NCI-H774 (cell line): ENCODE measurements around the gene CRHR2.
"Not testable (repeated sequence)": the region's sequence is repeated elsewhere in the genome, so short reads cannot be mapped to it uniquely, and the experiment has no call there.

Source experiments
- DNase-seq: peaks from one replicate; lab custom pipeline; 2025; lab: John Stamatoyannopoulos, UW

CRHR2 gene

DNA sequence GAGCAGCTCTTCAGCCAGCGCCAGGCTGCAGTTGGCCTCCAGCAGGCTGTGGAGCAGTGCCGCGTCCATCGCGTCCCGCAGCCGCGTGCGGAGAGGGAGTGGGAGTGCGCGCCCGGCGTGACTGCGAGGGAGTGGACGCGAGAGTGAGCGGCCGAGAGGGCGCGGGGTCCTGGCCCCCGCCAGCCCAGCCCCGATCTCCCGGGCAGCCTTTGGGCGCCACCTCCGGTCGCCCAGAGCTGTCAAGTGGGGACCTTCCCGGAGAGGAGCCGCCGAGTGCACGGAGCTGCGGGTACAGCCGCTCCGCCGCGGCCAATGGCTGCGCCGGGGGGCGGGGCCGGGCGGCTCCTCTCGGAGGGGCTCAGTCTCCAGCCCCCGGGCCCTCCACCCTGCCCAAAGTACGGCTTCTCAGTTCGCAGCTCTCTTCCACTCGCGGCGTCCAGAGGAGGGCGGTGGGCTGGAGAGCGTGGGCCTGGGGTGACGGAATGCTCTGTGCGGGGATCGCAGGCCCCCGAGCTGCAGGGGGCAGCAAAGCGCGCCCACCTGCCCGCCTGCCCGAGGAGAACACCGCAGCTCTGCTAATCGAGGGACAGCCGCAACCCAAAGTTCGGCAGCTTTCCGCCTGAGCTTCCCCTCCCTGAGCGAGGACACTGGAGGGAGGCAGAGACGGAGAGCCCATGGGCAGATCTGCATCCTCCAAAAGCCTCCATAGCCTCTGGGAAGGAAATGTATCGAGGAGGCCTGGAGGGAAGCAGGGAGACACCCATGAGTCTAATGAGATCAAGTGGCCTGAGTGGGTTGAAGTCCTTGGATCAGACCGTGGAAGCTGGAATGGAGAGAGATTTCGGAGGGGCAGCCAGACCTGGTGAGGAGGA is at the start of gene CRHR2:
Gene CRHR2 (minus strand): TSS at position 245 of the 872 bp plus-strand sequence. CDS start 176 bp downstream, at position 69.
- no peak for DNase-seq

DNA sequence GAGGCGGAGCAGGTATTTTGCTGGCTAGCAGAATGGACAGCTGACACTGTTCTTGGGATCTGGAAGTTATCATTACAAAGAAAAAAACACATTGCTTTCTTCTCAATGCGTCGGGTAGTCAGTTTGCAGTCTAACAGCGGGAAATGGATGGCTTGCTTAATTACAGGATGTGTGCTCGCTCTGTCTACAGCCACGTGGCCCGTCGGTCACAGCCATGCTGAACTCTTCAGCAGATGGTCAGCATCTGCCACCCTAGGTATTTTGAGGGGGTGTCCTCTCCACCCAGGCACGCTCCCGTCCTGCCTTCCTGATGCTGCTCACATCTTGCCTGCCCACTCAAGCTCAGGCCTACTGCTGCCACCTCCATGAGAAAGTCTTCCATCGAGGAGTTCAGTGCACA is 49.3 kb upstream of the CRHR2 start:
- DNase-seq: no peak

DNA sequence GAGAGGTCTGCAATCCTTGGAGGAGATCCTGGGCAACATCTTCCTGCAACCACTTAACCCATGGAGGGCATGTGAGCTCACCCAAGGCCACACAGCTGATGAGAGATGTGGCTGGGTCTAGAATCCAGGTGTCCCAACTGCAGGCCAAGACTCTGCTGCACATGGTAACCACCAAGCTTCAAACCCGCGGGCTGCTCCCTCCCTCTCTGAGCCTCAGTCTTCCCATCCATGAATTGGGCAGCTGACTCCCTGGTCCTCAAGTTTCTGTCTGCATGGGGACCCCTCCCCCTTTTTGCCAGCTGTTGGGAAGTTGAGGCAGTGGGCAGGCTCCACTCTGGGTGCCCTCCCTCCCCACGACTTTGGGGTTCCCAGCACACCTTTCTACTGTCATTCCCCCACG is 48.7 kb upstream of the CRHR2 start:
- no peak for DNase-seq

DNA sequence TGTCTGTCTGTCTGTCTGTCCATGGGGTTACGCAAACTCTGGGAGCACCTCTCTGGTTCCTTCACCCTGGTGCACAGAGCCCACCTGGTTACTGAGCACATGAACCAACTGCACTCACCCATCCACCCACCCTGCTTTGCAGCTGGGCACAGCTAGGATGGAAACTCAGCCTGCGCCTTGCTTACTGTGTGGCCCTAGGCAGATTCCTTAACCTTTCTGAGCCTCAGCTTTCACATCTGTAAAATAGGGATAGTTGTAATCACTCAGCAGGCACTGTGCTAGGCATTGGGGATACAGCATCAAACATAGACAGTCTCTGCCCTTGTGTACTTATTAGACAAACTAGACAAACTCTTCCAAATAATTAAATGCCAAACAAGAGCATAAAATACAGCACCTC is 47.8 kb upstream of the CRHR2 start:
- DNase-seq: no peak

DNA sequence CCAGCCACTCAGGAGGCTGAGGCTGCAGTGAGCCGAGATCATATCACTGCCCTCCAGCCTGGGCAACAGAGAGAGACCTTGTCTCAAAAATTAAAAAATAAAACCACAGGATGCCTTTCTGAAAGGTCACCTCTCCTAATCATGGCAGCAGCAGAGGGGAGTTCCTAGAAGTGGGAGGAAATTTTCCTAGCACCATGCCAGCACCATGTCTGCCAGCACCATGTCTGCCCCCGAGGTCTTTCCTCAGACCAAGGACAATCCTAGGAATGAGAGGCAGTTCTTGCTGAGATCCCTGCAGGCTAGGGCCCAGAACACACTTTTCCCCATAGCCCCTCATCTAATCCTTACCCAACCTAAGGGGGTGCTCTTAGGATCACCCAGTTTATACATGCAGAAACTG is 47.4 kb upstream of the CRHR2 start:
- DNase-seq: no peak

DNA sequence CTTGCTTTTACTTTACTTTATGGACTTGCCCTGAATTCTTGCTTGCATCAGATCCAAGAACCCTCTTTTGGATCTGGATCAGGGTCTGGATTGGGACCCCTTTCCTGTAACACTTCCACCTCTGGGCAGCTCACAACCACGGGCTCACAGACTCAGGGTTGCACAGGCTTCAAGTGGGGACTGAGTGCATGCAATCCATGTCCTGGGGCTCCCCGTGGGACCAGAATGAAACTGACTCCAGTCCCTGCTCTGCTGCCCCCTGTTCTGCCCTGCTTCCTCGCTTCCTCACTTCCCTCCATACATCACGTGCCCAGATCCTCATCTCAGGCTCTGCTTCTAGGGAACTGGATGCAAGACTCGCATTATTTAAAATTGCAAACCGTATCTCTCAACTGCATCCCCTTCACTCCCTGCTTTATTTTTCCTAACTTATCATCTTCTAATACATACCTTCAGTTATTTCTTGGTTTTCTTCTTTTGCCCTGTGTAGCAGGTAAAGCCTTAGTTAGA is 46.4 kb upstream of the CRHR2 start:
- no peak for DNase-seq

DNA sequence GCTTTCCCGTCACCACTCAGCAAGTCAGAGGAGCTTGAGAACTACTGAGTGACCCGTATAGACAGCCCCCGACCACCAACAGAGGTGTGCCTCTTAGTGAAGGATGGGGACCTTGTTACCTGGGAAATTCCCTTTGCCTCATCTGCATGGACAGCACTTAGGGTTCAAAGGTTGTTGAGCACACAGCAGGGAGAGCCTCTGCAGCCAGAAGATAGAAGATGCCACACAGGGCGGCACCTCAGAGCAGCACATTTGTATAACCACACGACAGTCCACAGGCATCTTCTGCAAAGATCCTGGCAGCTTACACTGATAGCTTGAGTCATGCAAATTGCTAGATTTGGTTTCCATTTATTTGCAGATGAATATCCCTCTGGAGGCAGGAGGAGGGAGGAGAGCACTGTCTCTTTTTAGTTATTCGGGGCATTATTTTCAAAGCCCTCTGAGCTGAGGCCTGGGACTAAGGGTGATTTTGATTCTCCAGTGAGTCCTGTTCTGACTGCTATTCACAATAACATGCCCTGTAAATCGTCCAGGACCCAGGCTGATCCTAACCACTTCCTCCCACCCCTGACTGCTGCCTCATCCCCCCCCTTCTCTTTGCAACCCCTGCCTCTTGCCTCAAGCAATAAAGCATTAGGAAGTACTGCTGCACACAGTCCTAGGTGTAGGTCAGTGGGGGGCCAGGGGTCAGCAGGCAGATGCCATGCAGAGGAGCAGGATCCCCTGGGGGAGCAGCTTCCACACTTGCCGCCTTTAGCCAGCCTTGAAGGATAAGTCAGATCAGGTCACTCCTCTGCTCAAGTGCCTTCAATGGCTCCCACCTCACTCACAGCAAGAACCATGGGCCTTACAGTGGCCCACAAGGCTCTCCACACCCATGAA is 45.0 kb upstream of the CRHR2 start:
- no peak for DNase-seq

DNA sequence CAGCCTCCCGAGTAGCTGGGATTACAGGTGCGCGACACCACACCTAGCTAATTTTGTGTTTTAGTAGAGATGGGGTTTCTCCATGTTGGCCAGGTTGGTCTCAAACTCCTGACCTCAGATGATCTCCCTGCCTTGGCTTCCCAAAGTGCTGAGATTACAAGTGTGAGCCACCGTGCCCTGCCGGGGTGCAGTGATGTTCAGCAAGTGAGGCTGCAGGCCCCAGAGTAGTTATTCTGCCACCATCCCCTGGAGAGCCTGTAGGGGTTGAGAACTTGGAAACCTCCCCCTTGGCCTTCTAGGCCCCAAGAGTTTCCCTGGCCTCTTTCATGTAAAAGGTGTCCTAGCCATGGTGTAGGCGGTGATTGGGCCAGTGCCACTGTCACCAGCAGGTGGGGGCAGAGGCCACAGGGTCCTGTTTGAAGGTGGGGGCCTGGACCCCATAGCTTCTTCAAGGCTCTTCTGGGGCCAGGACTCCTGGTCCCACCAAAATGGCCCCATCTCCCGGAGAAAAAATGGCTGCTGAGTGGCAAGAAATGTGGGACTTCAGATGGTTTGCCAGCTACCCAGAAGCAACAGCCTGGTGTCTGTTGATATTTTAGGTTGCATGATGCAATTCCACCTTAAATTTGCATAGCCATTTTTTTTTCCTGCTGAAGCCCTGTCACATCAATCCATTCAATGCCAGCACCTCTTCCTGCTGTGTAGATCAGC is 44.2 kb upstream of the CRHR2 start:
- no peak for DNase-seq

DNA sequence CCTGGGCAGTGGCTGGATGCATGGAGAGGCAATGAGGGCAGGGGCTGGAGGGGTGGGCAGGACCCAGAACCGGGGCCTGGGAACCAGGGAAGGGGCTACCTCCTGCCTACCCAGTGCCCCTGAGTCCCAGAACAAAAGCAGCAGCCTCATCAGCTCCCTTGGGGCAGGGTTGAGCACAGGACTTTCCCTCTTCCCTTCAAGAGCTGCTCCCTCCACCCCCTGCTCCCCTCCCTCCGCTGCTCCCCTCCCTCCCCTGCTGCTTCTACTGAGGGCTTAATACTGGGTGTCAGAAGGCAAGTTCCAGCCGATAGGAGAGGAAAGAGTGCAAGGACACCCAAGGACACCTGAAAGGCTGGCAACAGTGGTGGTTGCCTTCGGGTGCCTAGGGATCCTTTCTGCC is 41.5 kb upstream of the CRHR2 start:
- no peak for DNase-seq

DNA sequence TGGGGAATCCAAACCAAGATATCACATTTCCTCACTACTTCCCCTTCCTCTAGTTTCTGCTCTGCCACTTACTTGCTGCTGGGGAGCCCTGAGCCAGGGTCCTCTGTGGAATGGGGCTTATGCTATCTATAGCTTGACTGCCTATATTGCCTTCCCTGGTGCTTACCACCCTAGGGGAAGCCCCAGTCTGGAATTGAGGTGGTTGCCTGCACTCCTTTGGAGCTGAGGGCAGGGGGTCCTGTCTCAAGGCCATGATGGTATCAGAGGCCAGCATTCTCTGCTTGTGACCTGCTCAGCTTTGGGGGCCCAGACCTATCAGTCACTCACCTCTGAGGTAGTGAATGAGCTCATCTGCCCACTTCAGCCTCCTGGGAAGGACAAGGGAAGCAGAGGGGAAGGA is 40.4 kb upstream of the CRHR2 start:
- no peak for DNase-seq

DNA sequence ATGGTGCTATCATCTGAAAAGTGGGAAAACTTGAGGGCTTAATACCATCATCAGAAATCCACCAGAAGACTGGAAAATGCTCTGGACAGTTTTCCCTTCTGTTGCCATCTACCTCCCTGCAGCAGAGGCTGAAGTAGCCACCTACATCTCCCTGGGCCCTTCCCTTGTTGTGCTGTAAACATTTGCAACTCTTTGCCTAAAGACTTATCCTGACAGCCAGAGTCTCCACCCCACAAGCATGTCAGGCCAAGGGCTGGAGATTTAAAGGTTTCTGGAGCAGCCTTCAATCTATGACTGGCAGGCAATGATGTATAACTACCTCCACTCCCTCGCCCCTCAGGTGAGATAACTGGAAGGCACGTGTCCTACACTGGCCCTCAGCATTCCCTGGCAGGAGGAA is 39.9 kb upstream of the CRHR2 start:
- DNase-seq: no peak

DNA sequence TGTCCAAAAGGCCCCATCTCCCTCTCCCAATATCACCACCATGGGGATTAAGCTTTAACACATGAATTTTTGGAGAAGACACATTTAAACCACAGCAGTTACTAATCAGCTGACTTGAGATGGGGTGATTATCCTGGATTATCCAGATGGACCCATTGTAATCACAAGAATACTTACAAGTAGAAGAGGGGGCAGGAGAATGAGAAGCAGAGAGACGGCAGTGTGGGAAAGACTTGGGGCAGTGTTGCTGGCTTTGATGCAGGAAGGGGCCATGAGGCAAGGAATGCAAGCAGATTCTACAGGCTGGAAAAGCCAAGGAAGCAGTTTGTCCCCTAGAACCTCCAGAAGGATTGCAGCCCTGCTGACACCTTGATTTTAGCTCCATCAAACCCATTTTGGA is 39.0 kb upstream of the CRHR2 start:
- DNase-seq: no peak

DNA sequence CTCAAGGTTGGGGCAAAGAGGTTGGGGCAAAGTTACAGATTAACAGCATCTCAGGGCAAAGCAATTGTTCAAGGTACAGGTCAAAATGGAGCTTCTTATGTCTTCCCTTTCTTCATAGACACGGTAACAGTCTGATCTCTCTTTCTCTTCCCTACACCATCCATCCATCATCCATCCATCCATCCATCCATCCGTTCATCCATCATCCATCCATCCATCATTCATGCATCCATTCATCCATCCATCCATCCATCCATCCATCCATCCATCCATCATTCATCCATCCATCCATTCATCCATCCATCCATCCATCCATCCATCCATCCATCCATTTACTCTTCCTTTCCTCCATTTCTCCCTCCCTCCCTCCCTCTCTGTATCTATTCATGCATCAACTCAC is 37.2 kb upstream of the CRHR2 start:
- DNase-seq: not testable (repeated sequence)

DNA sequence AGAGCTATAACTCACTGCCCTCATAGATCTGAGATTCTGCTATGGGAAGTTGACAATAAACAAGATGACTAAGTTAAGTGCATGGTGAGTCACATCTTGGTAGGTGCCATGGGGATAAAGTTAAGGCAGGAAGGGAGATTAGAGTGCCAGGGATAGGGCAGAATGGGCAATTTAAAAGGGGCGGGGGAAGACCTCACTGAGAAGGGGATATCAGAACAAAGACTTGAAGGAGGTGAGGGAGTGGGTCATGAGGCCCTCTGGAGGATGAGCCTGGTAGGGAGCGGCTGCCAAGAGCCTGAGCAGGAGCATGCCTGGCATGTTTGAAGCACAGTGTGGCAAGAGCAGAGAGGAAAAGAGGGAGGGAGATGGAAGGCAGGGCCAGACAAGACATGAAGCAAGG is 34.9 kb upstream of the CRHR2 start:
- no peak for DNase-seq

DNA sequence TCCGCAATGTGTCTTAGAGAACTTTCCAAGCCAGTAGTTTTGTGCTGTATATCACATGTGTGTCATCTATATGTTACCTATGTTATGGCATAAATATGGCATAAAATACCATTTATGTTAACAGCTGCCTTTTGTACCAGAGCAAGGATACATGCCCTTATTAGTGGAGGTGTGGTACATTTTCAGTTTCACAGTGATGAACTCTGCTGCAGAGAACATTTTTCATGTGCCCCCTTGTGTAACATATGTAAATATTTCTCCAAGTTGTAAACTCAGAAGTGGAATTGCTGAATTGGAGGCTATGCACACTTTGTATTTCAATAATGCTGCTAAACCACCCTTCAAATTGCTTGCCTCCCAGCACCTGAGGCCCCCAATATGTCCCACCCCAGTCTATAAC is 31.9 kb upstream of the CRHR2 start:
- DNase-seq: no peak

DNA sequence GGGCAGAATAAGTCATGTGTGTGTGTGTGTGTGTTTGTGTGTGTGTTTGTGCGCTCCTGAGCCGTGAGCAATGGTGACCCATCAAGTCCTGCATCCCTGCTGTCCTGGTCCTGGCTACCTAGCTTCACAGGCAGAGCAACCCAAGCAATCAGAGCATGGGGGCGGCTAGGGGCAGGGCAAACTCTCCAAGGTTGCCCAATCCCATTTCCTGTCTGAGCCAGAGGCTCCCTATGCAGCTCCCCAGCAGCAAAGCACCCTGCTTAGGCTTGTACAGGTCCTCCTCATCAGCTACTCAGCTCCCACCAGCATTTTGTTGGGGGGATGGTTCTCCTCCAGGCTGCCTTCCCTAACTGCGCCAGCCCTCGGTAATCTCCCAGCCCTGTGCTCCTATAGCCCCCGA is 31.1 kb upstream of the CRHR2 start:
- DNase-seq: no peak

DNA sequence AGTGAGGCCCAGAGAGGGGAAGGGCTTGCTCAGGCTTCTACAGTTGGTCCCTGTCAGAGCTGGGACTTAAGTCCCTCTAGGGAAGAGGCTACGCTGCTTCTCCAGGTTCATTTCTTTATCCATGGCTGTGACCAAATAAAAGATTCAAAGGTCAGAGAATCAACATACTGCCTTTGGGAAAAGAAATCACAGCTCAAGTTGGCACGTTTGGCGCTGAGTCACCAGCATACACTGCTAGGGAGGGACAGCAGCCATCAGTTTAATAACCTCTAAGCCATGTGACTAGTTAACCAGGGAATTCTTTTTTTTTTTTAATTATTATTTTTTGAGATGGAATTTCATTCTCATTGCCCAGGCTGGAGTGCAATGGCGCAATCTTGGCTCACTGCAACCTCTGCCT is 28.4 kb upstream of the CRHR2 start:
- DNase-seq: no peak

DNA sequence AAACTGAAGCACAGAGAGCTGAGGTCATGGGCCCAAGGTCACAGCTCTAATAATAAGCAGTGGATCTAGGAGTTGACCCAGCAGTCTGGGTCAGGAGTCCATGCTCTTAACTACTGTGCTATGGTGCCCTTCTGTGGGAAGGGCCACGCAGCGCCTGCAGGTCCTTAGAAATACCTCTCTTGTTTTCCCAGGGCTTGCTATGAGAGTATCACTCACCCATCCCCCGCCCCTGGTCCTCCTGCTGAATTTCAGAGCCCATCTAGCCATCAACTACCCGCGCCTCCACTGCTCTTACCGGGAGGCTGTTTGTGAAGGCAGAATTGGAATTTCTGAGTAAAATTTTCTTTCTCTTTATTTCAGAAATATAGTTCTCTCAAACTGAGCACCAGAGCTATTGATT is 27.3 kb upstream of the CRHR2 start:
- no peak for DNase-seq

DNA sequence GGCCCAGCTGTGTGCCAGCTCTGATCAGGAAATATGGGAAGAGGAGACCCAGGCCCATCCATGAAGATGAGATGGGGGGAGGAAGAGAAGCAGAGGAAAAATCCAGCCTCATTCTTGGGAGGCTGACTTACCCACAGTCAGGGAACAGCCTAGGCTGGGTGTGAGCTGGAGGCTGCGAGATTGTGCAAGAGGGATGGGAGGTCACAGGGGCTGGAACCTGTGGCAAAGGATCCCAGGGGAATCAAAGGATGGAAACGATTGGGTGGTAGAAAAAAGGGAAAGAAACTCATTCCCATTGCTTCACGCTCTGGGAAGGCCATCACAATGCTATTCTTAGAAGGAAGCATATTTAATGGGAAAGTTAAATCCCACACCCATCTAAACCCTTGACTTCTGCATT is 26.7 kb upstream of the CRHR2 start:
- DNase-seq: no peak

DNA sequence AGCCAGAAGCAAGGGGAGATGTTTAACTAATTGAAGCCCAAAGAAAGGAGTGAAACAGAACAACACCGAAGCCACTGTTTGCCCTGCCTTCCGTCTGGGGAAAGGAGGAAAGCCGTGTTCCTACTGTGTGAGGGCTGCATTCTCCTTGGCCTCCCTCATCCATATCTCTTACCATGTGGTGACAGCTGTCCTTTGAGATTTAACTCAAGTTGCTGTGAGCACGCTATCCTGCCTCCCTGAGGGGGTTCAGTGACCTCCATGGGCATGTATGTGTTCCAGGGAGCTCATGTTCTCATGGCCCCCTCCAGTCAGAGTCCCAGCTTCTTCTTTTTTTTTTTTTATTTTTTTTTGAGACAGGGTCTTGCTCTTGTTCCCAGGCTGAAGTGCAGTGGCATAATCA is 26.2 kb upstream of the CRHR2 start:
- no peak for DNase-seq

DNA sequence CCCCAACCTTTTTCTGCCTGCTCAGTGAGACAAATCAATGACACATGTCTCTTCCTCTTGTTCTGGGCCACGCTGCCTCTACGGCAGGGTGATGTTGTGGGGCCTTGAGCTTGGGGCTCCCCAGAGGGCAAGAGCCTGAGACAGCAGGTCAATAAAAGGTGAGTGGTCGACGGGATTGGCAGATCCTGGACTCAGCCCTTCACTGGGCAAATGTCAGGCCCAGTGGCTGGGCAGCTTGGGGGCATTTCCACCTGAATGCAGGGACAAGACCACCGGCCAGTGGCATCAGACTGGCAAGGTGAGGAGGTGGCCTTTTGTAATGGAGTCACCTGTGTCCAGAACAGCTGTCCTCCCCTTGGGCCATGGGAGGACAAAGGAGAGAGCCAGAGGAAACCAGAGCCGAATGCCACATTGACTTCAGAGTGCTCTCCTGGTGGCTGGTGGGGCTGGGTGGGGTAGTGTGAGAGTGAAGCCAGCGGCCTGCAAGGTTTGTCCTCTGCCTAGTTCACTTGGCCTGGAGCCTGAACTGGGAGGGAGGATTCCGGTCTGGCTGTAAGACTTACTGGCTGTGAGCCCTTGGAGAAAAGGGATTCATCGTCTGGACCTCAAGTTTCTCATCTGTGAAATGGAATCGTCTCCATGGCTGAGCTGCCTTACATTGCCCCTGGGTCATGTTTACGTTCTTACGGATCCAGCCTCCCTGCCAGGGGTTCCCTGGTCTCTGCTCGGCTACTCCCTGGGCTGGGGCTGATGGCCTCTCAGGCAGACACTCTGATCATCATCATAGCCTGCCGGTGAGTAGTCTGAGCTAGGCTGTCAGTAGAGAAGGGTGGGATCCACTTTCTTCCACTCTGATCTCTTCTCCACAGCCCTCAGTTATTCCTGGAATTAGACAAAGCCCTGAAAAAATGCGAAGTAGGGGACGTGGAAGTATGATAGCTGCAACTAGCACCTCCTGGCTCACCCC is 25.4 kb upstream of the CRHR2 start:
- no peak for DNase-seq
